Activated T-cell treated with anti-CD3 and anti-CD28 coated beads for 24 hours (primary cell): ENCODE measurements around the gene MS4A4E.
A peak's percentile ranks its signal among the peaks of the same experiment; 100 is the strongest.
"Not testable (repeated sequence)": the region's sequence is repeated elsewhere in the genome, so short reads cannot be mapped to it uniquely, and the experiment has no call there.

Experiments used
- DNase-seq: peaks from one replicate; pipeline ENCODE4 v3.0.0-alpha.2; 2020; ENCODE audit warnings: low read depth

MS4A4E gene

GRCh38 chr11:60221692-60222091 lies 21.2 kb downstream of the MS4A4E start:
- DNase-seq = no peak

- DNase-seq = no peak
Observed at GRCh38 chr11:60221181-60221580, 21.8 kb downstream of the MS4A4E start.

DNA sequence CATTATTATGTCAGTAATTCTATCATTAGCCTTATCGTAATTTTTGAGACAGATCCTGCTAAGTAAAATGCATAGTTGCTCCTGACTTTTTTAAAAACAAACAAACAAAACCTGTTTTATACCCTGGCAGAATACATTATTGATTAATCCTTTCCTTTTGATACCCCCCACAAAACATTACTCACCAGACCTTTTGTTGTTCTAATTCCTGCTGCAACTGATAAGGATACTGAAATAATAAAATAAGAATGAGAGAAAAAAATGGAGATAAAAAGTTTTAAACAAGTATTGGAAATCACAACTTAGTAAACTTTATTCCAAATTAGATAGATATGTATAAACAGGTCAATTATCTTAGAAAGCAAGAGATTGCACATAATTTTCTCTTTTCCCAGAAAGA lies 28.6 kb downstream of the MS4A4E start:
- DNase-seq = no peak

GRCh38 chr11:60211206-60211605 lies 31.7 kb downstream of the MS4A4E start:
- DNase-seq = no peak

DNA sequence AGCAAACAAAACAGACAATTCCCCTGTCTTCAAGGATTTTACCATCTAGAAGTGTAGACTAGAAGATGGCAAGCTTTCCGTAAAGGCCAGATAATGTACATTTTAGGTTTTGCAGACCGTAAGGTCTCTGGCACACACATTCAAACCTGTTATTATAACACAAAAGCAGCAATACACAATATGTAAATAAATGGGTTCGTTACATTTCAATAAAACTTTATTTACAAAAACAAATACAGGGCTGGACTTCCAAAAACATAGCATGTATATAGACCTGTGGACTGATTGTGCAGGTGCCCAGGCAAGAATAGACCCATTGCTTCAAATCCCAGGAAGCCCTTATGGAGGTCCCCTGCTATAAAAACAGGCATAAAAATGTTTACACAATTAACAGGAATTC lies 33.0 kb downstream of the MS4A4E start:
- no peak for DNase-seq

DNA sequence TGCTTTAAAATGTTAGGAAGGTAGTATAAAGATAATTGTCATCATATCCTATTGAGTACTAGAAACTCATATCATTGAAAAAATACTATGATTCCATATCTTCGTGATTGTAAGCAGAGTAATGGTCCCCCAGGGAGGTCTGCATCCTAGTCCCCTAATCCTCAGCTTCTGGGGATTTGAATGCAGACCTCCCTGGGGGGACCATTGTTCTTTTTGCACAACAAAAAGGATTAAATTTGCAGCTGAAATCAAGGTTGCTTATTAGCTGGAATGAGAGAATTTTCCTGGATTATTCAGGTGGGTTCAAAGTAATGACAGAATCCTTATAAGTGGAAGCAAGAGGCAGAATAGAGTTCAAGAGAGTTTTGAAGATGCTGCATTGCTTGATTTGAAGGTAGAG lies 34.0 kb downstream of the MS4A4E start:
- no peak for DNase-seq

DNA sequence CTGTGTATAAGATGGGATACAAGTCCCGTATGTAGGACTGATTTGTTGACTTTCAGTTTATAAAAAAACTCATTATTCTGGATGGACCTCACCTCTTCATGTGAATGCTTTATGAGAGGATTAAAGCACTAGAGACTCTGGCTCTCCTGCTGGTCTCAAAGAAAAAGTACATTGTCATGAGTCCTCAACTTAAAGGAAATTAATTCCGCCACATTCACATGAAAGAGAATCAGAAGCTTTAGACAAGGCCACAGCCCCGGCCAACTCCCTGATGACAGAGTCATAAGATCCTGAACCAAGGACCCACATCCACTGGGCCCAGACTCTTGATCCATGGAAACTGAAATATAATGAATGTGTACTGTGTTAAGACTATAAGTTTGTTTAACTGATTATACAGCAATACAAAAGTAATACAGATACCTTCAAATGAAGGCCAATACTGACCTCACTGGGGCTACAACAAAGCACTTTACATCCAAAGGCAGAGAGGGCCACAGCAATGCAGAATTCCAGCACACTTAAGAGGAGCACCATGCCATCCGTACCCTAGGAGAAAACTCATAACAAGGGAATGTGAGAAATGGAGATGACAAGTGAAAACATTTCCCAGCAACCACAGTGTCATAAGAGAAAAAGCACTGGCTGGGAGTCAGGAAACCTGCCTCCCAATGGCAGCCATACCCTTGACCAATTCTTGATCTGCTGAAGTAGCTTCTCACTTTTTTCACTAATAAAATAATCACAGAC lies 34.6 kb downstream of the MS4A4E start:
- DNase-seq = no peak

- no peak for DNase-seq
Observed at GRCh38 chr11:60206616-60207015, 36.3 kb downstream of the MS4A4E start.

DNA sequence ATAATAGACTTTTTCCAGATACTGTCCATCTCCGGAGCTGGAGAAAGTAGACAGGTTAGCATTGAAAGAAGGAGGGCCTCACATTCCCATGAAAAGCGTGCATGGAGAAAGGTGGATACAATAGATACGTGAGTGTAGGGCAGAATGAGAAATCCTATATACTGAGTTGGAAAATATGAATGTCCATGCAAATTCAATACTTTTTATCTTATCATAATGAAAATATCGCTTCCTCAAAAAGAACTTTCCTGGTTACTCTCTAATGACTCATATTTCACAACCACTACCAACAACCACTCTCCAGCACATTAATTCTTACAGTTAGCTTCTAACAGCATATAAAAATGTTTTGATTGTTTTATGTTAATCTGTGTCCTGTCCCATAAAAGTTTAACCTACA lies 38.0 kb downstream of the MS4A4E start:
- no peak for DNase-seq

DNA sequence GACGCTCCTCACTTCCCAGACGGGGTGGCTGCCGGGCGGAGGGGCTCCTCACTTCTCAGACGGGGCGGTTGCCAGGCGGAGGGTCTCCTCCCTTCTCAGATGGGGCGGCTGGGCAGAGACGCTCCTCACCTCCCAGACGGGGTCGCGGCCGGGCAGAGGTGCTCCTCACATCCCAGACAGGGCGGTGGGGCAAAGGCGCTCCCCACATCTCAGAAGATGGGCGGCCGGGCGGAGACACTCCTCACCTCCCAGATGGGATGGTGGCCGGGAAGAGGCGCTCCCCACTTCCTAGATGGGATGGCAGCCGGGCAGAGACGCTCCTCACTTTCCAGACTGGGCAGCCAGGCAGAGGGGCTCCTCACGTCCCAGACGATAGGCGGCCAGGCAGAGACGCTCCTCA lies 41.6 kb downstream of the MS4A4E start:
- not testable (repeated sequence) for DNase-seq

DNA sequence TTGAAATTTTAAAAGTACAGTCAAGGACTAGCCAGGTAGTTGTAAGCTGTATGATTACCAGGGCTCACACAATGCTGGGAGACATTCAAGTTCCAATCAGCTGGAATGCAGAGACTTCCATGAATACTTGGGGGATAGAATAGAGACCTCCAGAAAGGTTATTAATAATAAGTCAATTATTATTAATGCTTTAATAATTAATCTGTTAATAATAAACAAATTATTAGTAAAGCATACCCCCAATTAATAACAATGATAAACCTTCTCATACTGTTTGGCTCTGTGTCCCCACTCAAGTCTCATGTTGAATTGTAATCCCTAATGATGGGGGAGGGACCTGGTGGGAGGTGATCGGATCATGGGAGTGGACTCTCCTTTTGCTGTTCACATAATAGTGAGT lies 45.5 kb downstream of the MS4A4E start:
- DNase-seq = no peak

DNA sequence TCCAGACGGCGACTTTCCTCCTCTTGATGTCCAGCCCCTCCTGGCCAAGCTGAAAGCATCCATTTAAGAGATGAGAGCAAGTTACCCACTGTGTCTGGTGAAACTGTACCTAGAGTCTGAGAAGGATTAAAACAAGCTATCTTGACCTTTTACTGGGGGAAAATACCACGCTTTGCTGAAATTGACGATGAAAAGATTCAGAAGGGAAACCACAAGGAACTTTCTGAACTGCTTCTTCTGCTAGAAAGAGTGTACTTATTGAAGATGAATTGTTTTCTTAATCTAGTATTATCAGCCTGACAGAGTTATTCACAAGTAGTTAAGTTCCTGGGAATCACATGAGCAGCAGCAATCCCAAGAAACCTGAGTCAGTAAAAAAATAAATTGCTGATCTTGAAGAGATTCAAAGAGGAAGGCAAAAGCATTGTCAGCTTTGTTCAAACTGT lies 47.0 kb downstream of the MS4A4E start:
- no peak for DNase-seq

DNA sequence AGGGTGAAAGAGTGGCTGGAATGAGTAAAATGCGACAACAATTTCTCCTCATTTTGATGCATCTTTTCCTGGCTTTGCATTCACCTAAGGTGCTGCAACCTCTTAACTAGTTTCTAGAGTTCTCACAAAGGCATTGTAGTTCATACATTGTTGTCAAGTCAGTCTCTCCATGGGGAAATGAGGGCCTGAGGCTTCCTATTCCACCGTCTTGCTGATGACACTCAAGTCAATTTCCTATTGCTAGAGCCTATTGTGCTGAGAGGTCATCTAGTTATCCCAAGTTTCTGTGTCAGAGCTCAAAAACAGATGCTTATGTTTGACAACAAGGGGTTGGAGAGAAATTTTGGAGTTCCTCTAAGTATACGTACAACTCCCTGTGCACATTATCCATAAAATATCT lies 48.4 kb downstream of the MS4A4E start:
- DNase-seq = no peak

- DNase-seq = peak; percentile 59
Observed at GRCh38 chr11:60193687-60194433, 49.1 kb downstream of the MS4A4E start.

- not testable (repeated sequence) for DNase-seq
Observed at GRCh38 chr11:60192564-60192963, 50.4 kb downstream of the MS4A4E start.

DNA sequence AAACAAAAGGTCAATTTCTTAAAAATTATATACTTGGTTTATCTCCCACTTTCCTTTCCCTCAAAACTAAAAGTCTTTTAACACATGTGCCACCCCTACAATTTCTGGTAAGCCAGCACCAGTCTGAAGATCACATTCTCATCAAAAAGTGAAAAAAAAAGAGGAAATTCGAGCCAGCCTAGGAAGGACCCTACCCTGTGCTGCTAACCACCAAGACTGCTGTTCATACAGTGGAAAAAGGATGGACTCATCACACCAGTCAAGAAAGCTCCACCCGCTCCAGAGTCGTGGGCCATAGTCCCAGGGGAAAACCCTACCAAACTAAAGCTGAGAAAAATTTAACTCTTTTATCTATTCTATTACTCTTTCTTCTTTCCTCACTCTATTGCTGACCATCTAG lies 54.5 kb downstream of the MS4A4E start:
- not testable (repeated sequence) for DNase-seq

DNA sequence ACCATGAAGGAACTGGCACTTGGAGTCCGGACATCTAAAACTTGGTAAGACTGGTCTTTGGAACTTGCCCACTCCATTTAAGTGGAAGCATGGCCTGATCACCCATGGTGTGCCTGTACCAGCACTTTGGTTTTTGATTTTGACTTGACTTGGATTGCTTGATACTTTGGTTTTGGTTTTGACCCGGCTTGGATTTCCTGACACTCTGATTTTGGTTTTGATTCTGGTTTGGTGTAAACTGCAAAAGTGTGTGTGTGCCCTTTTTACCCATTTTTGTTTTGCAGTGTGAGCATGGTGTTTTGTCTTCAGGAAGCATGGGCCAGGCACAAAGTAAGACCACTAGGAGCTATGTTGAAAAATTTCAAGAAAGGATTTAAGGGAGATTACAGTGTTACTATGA lies 56.8 kb downstream of the MS4A4E start:
- DNase-seq = not testable (repeated sequence)

DNA sequence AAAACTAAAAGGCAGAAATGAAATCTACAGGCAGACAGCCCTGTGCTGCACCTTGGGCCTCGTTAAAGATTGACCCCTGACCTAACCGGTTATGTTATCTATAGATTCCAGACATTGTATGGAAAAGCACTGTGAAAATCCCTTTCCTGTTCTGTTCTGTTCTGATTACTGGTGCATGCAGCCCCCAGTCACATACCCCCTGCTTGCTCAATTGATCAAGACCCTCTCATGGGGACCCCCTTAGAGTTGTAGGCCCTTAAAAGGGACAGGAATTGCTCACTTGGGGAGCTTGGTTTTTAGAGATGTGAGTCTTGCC lies 57.5 kb downstream of the MS4A4E start:
- DNase-seq = not testable (repeated sequence)

- no peak for DNase-seq
Observed at GRCh38 chr11:60184824-60185511, 58.0 kb downstream of the MS4A4E start.

DNA sequence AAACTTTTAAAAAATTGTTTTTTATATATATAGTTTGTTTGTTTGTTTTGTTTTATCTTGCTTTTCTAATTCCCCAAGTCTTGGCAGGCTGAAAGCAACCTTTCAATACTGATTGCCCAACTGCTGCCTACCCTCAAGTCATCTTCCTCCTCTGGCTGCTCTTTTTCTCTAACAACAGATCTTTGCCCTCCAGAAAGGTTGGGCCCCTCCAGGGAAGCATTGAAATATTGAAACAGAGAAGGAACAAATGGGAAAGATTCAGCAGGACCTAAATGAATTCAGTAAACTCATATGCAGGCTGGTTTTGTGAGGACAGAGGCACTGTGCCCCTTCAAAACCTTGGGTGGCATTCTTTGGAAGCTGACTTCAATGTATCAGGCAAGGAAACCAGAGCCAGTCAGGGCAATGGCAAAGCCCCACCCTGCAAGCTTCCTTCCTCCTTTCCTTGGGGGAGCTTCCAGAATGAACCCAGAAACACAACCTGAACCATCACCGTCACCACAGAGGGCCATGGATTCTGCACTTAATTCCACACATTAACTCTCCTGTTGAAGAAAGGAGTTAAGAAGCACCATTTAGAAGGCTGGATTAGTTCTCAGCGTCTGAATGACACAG lies 59.2 kb downstream of the MS4A4E start:
- no peak for DNase-seq

GRCh38 chr11:60182541-60183330 lies 60.2 kb downstream of the MS4A4E start, which contains the start of gene MS4A6A:
Gene MS4A6A, minus strand, starts transcription at chr11:60183083. Its CDS starts 1,356 bp downstream, at chr11:60181727.
- no peak for DNase-seq

DNA sequence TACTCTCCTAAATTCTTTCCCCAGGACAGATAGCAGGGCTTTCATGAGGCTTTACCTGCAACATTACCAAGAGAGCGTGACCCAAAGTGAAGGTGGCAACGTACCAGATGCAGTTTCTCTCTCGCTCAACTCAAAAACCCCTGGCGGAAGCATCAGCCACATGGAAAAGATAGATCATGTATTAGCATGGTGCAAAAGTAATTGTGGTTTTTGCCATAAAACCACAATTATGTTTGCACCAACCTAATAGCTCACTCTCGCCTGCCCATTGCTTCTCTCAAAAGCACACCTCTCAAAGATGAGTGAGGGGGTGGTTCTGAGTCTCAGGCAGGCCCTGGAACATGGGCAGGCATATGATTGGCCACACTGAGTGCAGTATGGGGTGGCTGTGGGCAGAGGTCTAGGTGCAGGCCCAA lies 67.1 kb downstream of the MS4A4E start:
- DNase-seq = no peak
